Measurements from ENCODE around the gene FAR2. TPM values are rescaled to one million over a fixed set of nuclear protein-coding genes. Genes with fewer than 3 reads are reported as not detected.
A peak's percentile ranks its signal among the peaks of the same experiment; 100 is the strongest.

Gene FAR2
- total RNA-seq, 1 donor = 5.6 TPM

DNA sequence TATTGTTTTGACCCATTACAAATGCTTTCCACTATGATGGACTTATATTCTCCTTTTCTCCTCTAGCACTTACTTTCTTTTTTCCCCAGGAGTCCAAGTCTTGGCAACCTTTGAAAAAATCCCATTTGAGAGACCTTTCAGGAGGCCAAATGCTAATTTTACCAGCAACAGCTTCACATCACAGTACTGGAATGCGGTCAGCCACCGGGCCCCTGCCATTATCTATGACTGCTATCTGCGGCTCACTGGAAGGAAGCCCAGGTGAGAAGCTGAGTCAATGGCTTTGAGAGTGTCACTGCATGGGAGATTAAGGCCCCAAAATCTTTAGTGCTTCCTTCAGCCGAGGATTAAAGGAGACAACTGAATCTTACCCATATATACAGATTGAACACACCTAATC is 167.7 kb downstream of the FAR2 start:
- TF ChIP-seq, protein P1, sequence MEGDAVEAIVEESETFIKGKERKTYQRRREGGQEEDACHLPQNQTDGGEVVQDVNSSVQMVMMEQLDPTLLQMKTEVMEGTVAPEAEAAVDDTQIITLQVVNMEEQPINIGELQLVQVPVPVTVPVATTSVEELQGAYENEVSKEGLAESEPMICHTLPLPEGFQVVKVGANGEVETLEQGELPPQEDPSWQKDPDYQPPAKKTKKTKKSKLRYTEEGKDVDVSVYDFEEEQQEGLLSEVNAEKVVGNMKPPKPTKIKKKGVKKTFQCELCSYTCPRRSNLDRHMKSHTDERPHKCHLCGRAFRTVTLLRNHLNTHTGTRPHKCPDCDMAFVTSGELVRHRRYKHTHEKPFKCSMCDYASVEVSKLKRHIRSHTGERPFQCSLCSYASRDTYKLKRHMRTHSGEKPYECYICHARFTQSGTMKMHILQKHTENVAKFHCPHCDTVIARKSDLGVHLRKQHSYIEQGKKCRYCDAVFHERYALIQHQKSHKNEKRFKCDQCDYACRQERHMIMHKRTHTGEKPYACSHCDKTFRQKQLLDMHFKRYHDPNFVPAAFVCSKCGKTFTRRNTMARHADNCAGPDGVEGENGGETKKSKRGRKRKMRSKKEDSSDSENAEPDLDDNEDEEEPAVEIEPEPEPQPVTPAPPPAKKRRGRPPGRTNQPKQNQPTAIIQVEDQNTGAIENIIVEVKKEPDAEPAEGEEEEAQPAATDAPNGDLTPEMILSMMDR (IDR thresholded peaks at IDR 0.05; ENCODE audit: insufficient read depth, low read depth, low read length) = no peak
- DNase-seq (ENCODE audit: low read depth) = peak; percentile 27
- H3K4me3 ChIP-seq (ENCODE audit: low read depth, low read length) = no peak overlapping the region

DNA sequence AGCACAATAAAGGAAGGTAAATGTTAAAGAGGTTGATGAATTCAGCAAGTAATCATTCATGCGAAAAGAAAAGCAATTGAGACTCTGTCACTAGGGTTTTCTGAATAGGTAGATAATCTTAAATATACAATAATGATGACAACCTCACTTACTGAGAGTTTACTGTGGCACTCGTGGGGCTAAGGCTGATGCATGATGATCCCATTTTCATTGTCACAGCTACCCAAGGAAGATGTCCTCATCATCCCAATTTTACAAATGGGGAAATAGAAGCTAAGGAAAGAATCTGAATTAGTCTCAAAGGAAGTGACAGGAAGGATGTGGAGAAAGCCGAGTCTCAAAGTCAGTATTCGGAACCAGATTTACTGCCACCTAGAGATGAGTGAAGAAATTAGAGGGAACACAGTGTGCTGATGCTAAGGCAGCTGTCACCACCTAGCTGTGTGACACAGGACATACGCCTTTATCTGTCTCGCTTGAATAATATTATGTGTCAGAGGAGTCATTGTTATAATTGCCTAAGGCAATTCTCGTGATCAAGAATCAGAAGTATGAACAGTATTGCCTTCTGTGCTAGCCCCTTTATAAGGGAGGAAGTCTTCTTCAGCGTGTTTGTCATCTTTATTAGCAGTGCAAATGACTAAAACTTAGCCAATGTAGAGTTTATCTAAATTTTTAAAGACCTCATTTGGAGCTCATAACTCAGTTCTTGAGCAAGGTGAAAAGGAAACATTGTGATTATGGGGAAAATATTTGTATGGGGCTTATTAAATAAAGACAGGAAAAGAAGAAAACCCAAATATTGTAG is 168.7 kb downstream of the FAR2 start:
- peak; percentile 42 for DNase-seq (ENCODE audit: low read depth)
- TF ChIP-seq, protein P1 (IDR thresholded peaks at IDR 0.05; ENCODE audit: insufficient read depth, low read depth, low read length) = peak; percentile 49
- no peak overlapping the region for H3K4me3 ChIP-seq (ENCODE audit: low read depth, low read length)

GRCh38 chr12:29320295-29321085 is 171.4 kb downstream of the FAR2 start:
- TF ChIP-seq, protein P1 (IDR thresholded peaks at IDR 0.05; ENCODE audit: insufficient read depth, low read depth, low read length) = no peak
- peak; percentile 58 for DNase-seq (ENCODE audit: low read depth)
- no peak overlapping the region for H3K4me3 ChIP-seq (ENCODE audit: low read depth, low read length)

GRCh38 chr12:29322157-29322556 is 173.1 kb downstream of the FAR2 start:
- TF ChIP-seq, protein P1 (IDR thresholded peaks at IDR 0.05; ENCODE audit: insufficient read depth, low read depth, low read length) = no peak
- no peak overlapping the region for H3K4me3 ChIP-seq (ENCODE audit: low read depth, low read length)
- DNase-seq (ENCODE audit: low read depth) = no peak

- TF ChIP-seq, protein P1 (IDR thresholded peaks at IDR 0.05; ENCODE audit: insufficient read depth, low read depth, low read length) = no peak
Measured at GRCh38 chr12:29329411-29329810, 180.3 kb downstream of the FAR2 start.

DNA sequence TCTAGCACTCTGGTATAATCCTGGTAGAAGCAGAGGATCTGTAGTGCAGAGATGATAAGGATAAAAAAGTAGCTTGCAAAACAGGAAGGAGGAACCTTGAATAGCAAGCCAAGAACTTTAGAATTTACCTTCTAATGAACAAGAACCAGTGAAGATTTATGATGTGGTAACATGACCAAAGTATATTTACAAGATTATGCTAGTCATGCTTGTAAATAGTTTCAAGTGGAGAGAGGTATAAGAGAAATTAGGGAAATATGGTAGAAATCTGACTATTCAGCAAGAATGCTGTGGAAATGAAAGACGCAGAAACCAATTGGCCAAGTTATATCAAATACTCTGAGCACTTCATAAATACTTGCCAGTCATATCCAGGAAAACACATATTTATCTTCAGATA is 184.1 kb downstream of the FAR2 start:
- TF ChIP-seq, protein P1 (IDR thresholded peaks at IDR 0.05; ENCODE audit: insufficient read depth, low read depth, low read length) = no peak
- H3K4me3 ChIP-seq (ENCODE audit: low read depth, low read length) = no peak overlapping the region
- peak; percentile 83 for DNase-seq (ENCODE audit: low read depth)

More at GRCh38 chr12:29329411-29329810, 180.3 kb downstream of the FAR2 start:
- no peak for DNase-seq (ENCODE audit: low read depth)
- H3K4me3 ChIP-seq (ENCODE audit: low read depth, low read length) = no peak overlapping the region

Data from fibroblast of villous mesenchyme (primary cell).